Psoas muscle (tissue), 8 donors: Measurements from ENCODE around the gene OR2F2. TPM values are rescaled to one million over a fixed set of nuclear protein-coding genes. Genes with fewer than 3 reads are reported as not detected.

Experiments
- ATAC-seq, 4 donors: fragments of 200-7000 bp; cut with Tn5 transposase; one replicate each; pipeline ENCODE4 v1.9.1; 2020; ENCODE audit warnings: moderate library complexity in 3 of 4, mild to moderate bottlenecking in 2 of 4
- DNase-seq, 2 donors: peaks; one replicate each; pipeline ENCODE4 v3.0.0-alpha.2; 2020
- H3K27ac ChIP-seq: fragments of 200-600 bp; one replicate; pipeline ENCODE4 v1.8.0; 2022
- H3K27me3 ChIP-seq, 3 donors: fragments of 200-600 bp in 1 of 3; one replicate each; pipeline versions ENCODE4 v1.6.1 to v1.8.0; 2013 to 2022; ENCODE audit warnings: low read length in 2 of 3, mild to moderate bottlenecking in 2 of 3, moderate library complexity in 1 of 3; ENCODE audit not compliant: insufficient read depth in 3 of 3
- H3K36me3 ChIP-seq, 2 donors: fragments of 200-600 bp in 1 of 2; one replicate each; pipeline versions ENCODE4 v1.6.1 to v1.8.0; 2013 to 2022; ENCODE audit warnings: low read depth in 1 of 2, mild to moderate bottlenecking in 1 of 2, moderate library complexity in 1 of 2; ENCODE audit not compliant: insufficient read depth in 1 of 2
- H3K4me1 ChIP-seq: fragments of 200-600 bp; one replicate; pipeline ENCODE4 v1.8.0; 2022
- H3K4me3 ChIP-seq: fragments of 200-600 bp; one replicate; pipeline ENCODE4 v1.8.0; 2022; ENCODE audit warnings: mild to moderate bottlenecking
- H3K9me3 ChIP-seq: fragments of 200-600 bp; one replicate; pipeline ENCODE4 v1.8.0; 2022
- CTCF ChIP-seq: fragments of 200-600 bp; IDR thresholded peaks from one replicate; pipeline ENCODE4 v1.8.0; 2022; ENCODE audit warnings: antibody characterized with exemption
- WGBS, 3 donors: extraction: QIAGEN DNeasy Blood & Tissue Kit; methylation state at CpG; one replicate each; pipeline versions ENCODE4 v1.1.6 to v1.1.7; 2013; 5-methylcytosine and 5-hydroxymethylcytosine counted together
- intact Hi-C, 2 donors: fragments of 100-400 bp; cut with DNase I; formaldehyde crosslinking; loops; one replicate each; pipeline versions ENCODE4 v1.11.0 to v1.14.2; 2022
- polyA plus RNA-seq, 3 donors: library from polyadenylated mRNA; stranded (reverse); fragments of 200-250 nt; gene quantifications; one replicate each; pipeline ENCODE4 v1.2.3, GENCODE V29; 2013
- total RNA-seq, 4 donors: library from RNA; stranded (reverse); fragmentation: NEBNext Ultra II Directional in 2 of 4; extraction: Animal tissue kit (Norgen Biotek cat#: 25700) in 2 of 4; gene quantifications; one replicate each; pipeline versions ENCODE4 v1.2.1 to v1.2.4, GENCODE V29; 2021 to 2023
- donor health status: healthy with polysubstance abuse.
- donor health status: DM: no; HTN: no; CAD: no; lungs with moderate emphysema.
- donor health status: Bipolar disorder and iron deficiency.
- donor health status: healthy.
- donor health status: DM: yes; HTN: yes; CAD: no.
- donor health status: DM: no; HTN: no; CAD: no.
- donor health status: DM: no; HTN: no; CAD: no.
- donor health status: DM: yes; HTN: yes; CAD: no.

OR2F2 gene
- total and polyA plus RNA-seq, 7 donors, result not detected

GRCh38 chr7:143929224-143929920 lies 5.7 kb upstream of the OR2F2 start:
- no peak for TF ChIP-seq CTCF
- ATAC-seq, result peak in 1 of 4 donors; percentile 62
- 80 to 94% (median 88%) methylated on average over 1 of the region's 1 CpG for WGBS, 3 donors
- H3K27me3 ChIP-seq, result no peaks in the 10 kb centered on the region
- no peaks in the 10 kb centered on the region for H3K36me3 ChIP-seq
- no peaks in the 10 kb centered on the region for H3K4me1 ChIP-seq
- intact Hi-C loops, result no loop called here
- H3K27ac ChIP-seq, result no peak overlapping the region
- no peak overlapping the region for H3K4me3 ChIP-seq
- DNase-seq, result no peak
- peaks cover 3% of the 10 kb centered on the region for H3K9me3 ChIP-seq

- no peak for DNase-seq
- Histone ChIP-seq H3K36me3 (no peaks in the 10 kb centered on the region), H3K9me3 (peaks cover 3% of the 10 kb centered on the region), H3K4me3 (no peak overlapping the region), H3K4me1 (no peaks in the 10 kb centered on the region), H3K27me3 (no peaks in the 10 kb centered on the region), H3K27ac (no peak overlapping the region)
- no peak for TF ChIP-seq CTCF
- intact Hi-C loops, result loop anchor here in 1 of 2 donors (5.0 kb wide), 1 partner anchor 46 kb away; no protein-coding TSS in a partner anchor
- ATAC-seq, result no peak
Observed at GRCh38 chr7:143931739-143932138, 3.3 kb upstream of the OR2F2 start.

GRCh38 chr7:143936087-143937009 lies 1.3 kb downstream of the OR2F2 start:
- DNase-seq (no peak), ATAC-seq (no peak)
- no peaks in the 10 kb centered on the region for H3K36me3 ChIP-seq
- no peak overlapping the region for H3K27ac ChIP-seq
- no peaks in the 10 kb centered on the region for H3K27me3 ChIP-seq
- TF ChIP-seq CTCF, result no peak
- WGBS, 3 donors, result 65 to 86% (median 85%) methylated on average over 4 of the region's 4 CpGs
- H3K4me3 ChIP-seq, result no peak overlapping the region
- no peaks in the 10 kb centered on the region for H3K4me1 ChIP-seq
- H3K9me3 ChIP-seq, result peaks cover 3% of the 10 kb centered on the region
- intact Hi-C loops, result no loop called here

GRCh38 chr7:143938379-143939243 lies 3.6 kb downstream of the OR2F2 start:
- no peak for DNase-seq
- no peak for TF ChIP-seq CTCF
- H3K4me3 ChIP-seq, result no peak overlapping the region
- intact Hi-C loops, result no loop called here
- ATAC-seq, result no peak
- H3K27ac ChIP-seq, result no peak overlapping the region
- no peaks in the 10 kb centered on the region for H3K4me1 ChIP-seq
- WGBS, 3 donors, result 70 to 81% (median 77%) methylated on average over 5 of the region's 5 CpGs
- no peaks in the 10 kb centered on the region for H3K36me3 ChIP-seq
- no peaks in the 10 kb centered on the region for H3K9me3 ChIP-seq
- H3K27me3 ChIP-seq, result no peaks in the 10 kb centered on the region
